Amniotic stem cell (primary cell): ENCODE data around the gene BPNT1.
"Not testable (repeated sequence)": the region's sequence is repeated elsewhere in the genome, so short reads cannot be mapped to it uniquely, and the experiment has no call there.

ENCODE experiments used
- DNase-seq: peaks from one replicate; lab custom pipeline; 2025; lab: John Stamatoyannopoulos, UW

BPNT1 gene

GRCh38 chr1:220077887-220078286 is 11.7 kb downstream of the BPNT1 start:
- no peak for DNase-seq

- no peak for DNase-seq
Measured at GRCh38 chr1:220076861-220077762, 12.5 kb downstream of the BPNT1 start.

- DNase-seq: no peak
Measured at GRCh38 chr1:220067269-220068204, 22.1 kb downstream of the BPNT1 start.

- no peak for DNase-seq
Measured at GRCh38 chr1:220062629-220063028, 27.0 kb downstream of the BPNT1 start.

GRCh38 chr1:220060876-220061275 is 28.7 kb downstream of the BPNT1 start:
- no peak for DNase-seq

GRCh38 chr1:220056374-220056773 is 33.2 kb downstream of the BPNT1 start:
- DNase-seq: no peak

- peak; percentile 94 for DNase-seq
Measured at GRCh38 chr1:220046052-220046930, 43.3 kb downstream of the BPNT1 start, which contains the start of gene EPRS1. EPRS1 (minus strand) TSS chr1:220046505; CDS start chr1:220046388, 117 bp downstream.

- DNase-seq: no peak
Measured at GRCh38 chr1:220045356-220046051, 44.1 kb downstream of the BPNT1 start.

GRCh38 chr1:220044678-220045355 is 44.8 kb downstream of the BPNT1 start:
- no peak for DNase-seq

- DNase-seq: no peak
Measured at GRCh38 chr1:220043646-220044045, 45.9 kb downstream of the BPNT1 start.

GRCh38 chr1:220040028-220040596 is 49.5 kb downstream of the BPNT1 start:
- no peak for DNase-seq

- no peak for DNase-seq
Measured at GRCh38 chr1:220038640-220039039, 50.9 kb downstream of the BPNT1 start.

- not testable (repeated sequence) for DNase-seq
Measured at GRCh38 chr1:220037810-220038209, 51.8 kb downstream of the BPNT1 start.

- no peak for DNase-seq
Measured at GRCh38 chr1:220032911-220033310, 56.7 kb downstream of the BPNT1 start.

- no peak for DNase-seq
Measured at GRCh38 chr1:220031287-220031686, 58.3 kb downstream of the BPNT1 start.

GRCh38 chr1:220028346-220028895 is 61.2 kb downstream of the BPNT1 start:
- no peak for DNase-seq

- no peak for DNase-seq
Measured at GRCh38 chr1:220019071-220019470, 70.5 kb downstream of the BPNT1 start.

GRCh38 chr1:220013497-220013896 is 76.1 kb downstream of the BPNT1 start:
- DNase-seq: no peak

- peak; percentile 2 for DNase-seq
Measured at GRCh38 chr1:220012259-220012658, 77.3 kb downstream of the BPNT1 start.

GRCh38 chr1:220011620-220012019 is 78.0 kb downstream of the BPNT1 start:
- no peak for DNase-seq
